Epithelial cell of esophagus (primary cell): ENCODE results near the gene CYB5B.

ENCODE experiments used
- DNase-seq: peaks from one replicate; pipeline ENCODE4 v3.0.0; 2010; ENCODE audit warnings: low read depth
- H3K4me3 ChIP-seq: 2 replicates; pipeline ENCODE4 v1.5.1; 2011; ENCODE audit warnings: mild to moderate bottlenecking, low read length, control low read depth
- TF ChIP-seq, protein P1 (sequence below): IDR thresholded peaks from 2 replicates; pipeline ENCODE4 v1.5.1; 2011; ENCODE audit warnings: low read depth, mild to moderate bottlenecking, low read length, control low read depth, inconsistent platforms; ENCODE audit not compliant: insufficient read depth; ENCODE audit errors: missing control alignments

CYB5B gene

GRCh38 chr16:69399361-69399760, 25.1 kb upstream of the CYB5B start:
- DNase-seq, result peak; percentile 43

DNA sequence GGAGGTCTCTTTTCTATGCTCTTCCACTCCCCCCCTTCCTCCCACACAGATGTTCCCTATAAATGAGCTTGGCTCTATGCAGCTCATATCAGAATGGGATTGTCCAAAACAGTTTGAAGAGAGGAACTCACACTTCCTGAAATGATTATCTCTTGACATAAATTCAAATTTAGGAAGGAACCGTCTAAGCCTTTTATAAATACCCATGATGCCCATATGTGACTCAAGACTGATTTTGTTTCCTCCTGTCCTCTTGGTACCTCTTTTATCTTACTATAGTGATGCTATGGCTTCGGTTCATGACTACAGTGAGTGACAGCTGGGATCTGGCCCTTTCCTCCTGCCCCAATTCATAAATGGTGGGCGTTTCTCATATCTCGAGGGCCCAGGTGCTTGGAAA, 22.0 kb upstream of the CYB5B start:
- H3K4me3 ChIP-seq, result no peak overlapping the region

More at GRCh38 chr16:69399361-69399760, 25.1 kb upstream of the CYB5B start:
- TF ChIP-seq, protein P1, sequence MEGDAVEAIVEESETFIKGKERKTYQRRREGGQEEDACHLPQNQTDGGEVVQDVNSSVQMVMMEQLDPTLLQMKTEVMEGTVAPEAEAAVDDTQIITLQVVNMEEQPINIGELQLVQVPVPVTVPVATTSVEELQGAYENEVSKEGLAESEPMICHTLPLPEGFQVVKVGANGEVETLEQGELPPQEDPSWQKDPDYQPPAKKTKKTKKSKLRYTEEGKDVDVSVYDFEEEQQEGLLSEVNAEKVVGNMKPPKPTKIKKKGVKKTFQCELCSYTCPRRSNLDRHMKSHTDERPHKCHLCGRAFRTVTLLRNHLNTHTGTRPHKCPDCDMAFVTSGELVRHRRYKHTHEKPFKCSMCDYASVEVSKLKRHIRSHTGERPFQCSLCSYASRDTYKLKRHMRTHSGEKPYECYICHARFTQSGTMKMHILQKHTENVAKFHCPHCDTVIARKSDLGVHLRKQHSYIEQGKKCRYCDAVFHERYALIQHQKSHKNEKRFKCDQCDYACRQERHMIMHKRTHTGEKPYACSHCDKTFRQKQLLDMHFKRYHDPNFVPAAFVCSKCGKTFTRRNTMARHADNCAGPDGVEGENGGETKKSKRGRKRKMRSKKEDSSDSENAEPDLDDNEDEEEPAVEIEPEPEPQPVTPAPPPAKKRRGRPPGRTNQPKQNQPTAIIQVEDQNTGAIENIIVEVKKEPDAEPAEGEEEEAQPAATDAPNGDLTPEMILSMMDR, result no peak
- no peak overlapping the region for H3K4me3 ChIP-seq

GRCh38 chr16:69404275-69404805, 20.1 kb upstream of the CYB5B start:
- TF ChIP-seq, protein P1, result no peak
- H3K4me3 ChIP-seq, result no peak overlapping the region
- peak; percentile 72 for DNase-seq

More for the DNA sequence above, 22.0 kb upstream of the CYB5B start:
- DNase-seq, result no peak
- TF ChIP-seq, protein P1, result no peak

- DNase-seq, result no peak
- H3K4me3 ChIP-seq, result no peak overlapping the region
- TF ChIP-seq, protein P1, result no peak
Observed at GRCh38 chr16:69405326-69405725, 19.1 kb upstream of the CYB5B start.

GRCh38 chr16:69405757-69406156, 18.7 kb upstream of the CYB5B start:
- TF ChIP-seq, protein P1, result no peak
- peak; percentile 82 for DNase-seq
- no peak overlapping the region for H3K4me3 ChIP-seq

DNA sequence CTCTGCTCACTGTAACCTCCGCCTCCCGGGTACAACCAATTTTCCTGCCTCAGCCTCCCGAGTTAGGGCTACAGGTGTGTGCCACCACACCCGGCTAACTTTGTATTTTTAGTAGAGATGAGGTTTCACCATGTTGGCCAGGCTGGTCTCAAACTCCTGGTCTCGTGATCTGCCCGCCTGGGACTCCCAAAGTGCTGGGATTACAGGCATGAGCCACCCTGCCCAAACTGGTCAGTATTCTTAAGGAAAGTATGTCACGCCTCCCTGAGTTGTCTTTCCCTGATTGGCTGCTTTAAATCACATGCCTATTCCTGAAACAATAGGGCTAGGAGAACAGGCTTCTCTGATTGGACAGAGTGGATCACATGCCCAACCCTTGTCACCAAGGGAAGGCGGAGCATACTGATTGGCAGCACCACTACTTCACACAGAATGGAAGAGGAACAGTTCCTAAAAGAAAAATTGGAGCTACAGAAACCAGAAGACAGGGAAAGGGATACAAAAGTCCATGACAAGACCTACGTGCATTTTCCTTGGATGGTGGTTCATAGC, 17.6 kb upstream of the CYB5B start:
- peak; percentile 36 for DNase-seq
- TF ChIP-seq, protein P1, result no peak
- no peak overlapping the region for H3K4me3 ChIP-seq
